Cardiac muscle cell (in vitro differentiated cells and primary cell): ENCODE data around the gene CEP170B. TPM values are rescaled to one million over a fixed set of nuclear protein-coding genes. Genes with fewer than 3 reads are reported as not detected.
"Not testable (repeated sequence)": the region's sequence is repeated elsewhere in the genome, so short reads cannot be mapped to it uniquely, and the experiment has no call there.

Experiments used
- DNase-seq, 2 donors: peaks; one replicate each; pipeline versions ENCODE4 v3.0.0 to v3.0.0-alpha.2; 2010 to 2017; ENCODE audit warnings: low read depth in 1 of 2, low spot score in 1 of 2
- H3K27ac ChIP-seq: fragments of 200-600 bp; sonication (generic); 2 replicates; pipeline ENCODE4 v1.5.1; 2016
- H3K27me3 ChIP-seq: fragments of 200-600 bp; sonication (generic); 2 replicates; pipeline ENCODE4 v1.6.0; 2016; ENCODE audit warnings: control low read depth
- H3K36me3 ChIP-seq: fragments of 200-600 bp; sonication (generic); 2 replicates; pipeline ENCODE4 v1.5.1; 2016; ENCODE audit warnings: control low read depth
- H3K4me1 ChIP-seq: fragments of 200-600 bp; sonication (generic); 2 replicates; pipeline ENCODE4 v1.8.1; 2017; ENCODE audit warnings: low read depth, mild to moderate bottlenecking, mixed run types
- H3K4me3 ChIP-seq: fragments of 200-600 bp; sonication (generic); 2 replicates; pipeline ENCODE4 v1.5.1; 2016; ENCODE audit warnings: mild to moderate bottlenecking
- H3K9me3 ChIP-seq: fragments of 200-600 bp; sonication (generic); 2 replicates; pipeline ENCODE4 v1.5.1; 2017; ENCODE audit warnings: low read depth, mild to moderate bottlenecking, control low read depth
- CTCF ChIP-seq: IDR thresholded peaks from 2 replicates; pipeline ENCODE4 v1.5.1; 2012; ENCODE audit warnings: low read depth, mild to moderate bottlenecking, low read length
- polyA plus RNA-seq: library from polyadenylated mRNA; unstranded; fragments of >200 nt; fragmentation: Nextera tagmentation; extraction: Ambion mirVana; gene quantifications from 2 replicates; pipeline ENCODE4 v1.2.1, GENCODE V29; 2016
- total RNA-seq: library from RNA; depleted of rRNA; stranded (reverse); fragments of >200 nt; gene quantifications from 2 replicates; pipeline ENCODE4 v1.2.3, GENCODE V29; 2016

Gene CEP170B
- total and polyA plus RNA-seq, 2 experiments from 2014 or later, result 8.3 to 39.5 TPM

GRCh38 chr14:104900639-104901512, 35.8 kb downstream of the CEP170B start:
- Histone ChIP-seq H3K4me1 (peaks cover under 1% of the 10 kb centered on the region), H3K4me3 (no peak overlapping the region), H3K9me3 (no peaks in the 10 kb centered on the region), H3K36me3 (no peaks in the 10 kb centered on the region), H3K27me3 (peaks cover 29% of the 10 kb centered on the region), H3K27ac (no peak overlapping the region)
- no peak for TF ChIP-seq CTCF
- no peak for DNase-seq

DNA sequence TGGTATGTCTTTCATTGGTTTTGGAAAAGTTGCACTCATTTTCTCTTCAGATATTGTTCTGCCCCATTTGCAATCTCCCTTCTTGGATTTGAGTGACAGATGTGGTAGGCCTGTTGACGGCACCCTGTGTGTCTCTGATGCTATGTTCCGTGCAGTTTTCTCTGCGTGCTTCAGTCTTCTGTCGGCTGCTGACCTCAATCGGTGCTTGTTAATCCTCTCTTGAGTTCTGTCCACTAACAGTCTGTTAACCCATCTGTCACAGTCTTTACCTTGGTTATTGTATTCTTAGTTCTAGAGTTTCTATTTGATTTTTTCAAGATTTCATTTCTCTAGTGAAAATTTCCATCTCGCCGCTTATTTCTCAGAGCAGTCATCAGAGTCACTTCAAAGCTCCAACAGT, 38.9 kb downstream of the CEP170B start:
- peaks cover 32% of the 10 kb centered on the region for H3K27me3 ChIP-seq
- no peak for TF ChIP-seq CTCF

DNA sequence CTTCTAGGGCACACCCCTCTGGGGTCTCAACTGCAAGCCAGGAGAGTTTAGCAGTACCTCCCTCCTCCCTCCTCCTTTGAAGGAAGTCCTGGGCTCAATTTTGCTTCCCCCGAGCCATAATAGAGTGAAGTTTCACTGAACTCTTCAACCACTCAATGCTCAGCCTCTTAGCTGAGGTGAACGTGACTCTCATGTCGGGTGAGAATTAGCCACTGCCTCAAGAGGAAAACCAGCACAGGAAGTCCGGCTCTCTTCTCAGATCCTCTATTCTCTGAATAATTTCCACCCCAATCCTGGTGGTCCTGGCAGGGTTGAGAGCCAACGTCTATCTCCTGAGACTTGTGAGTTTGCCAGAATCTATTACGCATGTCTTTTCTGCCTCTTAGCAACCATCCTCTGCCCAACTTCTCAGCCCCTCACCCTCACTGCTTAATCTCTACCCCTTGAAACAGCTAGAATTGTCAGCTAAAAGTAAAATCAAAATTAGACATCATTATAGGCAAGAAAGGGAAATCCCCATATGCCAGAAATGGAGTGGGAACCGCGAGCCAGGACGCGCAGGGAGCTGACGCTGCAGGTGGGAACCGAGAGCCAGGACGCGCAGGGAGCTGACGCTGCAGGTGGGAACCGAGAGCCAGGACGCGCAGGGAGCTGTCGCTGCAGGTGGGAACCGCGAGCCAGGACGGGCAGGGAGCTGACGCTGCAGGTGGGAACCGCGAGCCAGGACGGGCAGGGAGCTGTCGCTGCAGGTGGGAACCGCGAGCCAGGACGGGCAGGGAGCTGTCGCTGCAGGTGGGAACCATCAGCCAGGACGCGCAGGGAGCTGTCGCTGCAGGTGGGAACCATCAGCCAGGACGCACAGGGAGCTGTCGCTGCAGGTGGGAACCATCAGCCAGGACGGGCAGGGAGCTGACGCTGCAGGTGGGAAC, 39.8 kb downstream of the CEP170B start:
- not testable (repeated sequence) for H3K9me3 ChIP-seq, DNase-seq, H3K27ac ChIP-seq, H3K4me1 ChIP-seq, H3K4me3 ChIP-seq, H3K36me3 ChIP-seq
- peaks cover 32% of the 10 kb centered on the region for H3K27me3 ChIP-seq

More for the DNA sequence above, 38.9 kb downstream of the CEP170B start:
- no peak overlapping the region for H3K27ac ChIP-seq
- no peaks in the 10 kb centered on the region for H3K4me1 ChIP-seq
- H3K9me3 ChIP-seq, result no peaks in the 10 kb centered on the region
- no peak for DNase-seq
- H3K4me3 ChIP-seq, result no peak overlapping the region
- H3K36me3 ChIP-seq, result no peaks in the 10 kb centered on the region

DNA sequence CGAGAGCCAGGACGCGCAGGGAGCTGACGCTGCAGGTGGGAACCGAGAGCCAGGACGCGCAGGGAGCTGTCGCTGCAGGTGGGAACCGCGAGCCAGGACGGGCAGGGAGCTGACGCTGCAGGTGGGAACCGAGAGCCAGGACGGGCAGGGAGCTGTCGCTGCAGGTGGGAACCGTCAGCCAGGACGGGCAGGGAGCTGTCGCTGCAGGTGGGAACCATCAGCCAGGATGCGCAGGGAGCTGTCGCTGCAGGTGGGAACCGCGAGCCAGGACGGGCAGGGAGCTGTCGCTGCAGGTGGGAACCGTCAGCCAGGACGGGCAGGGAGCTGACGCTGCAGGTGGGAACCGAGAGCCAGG, 40.5 kb downstream of the CEP170B start:
- H3K27me3 ChIP-seq, result peaks cover 32% of the 10 kb centered on the region
- H3K4me3 ChIP-seq, H3K4me1 ChIP-seq, H3K9me3 ChIP-seq, H3K36me3 ChIP-seq, H3K27ac ChIP-seq, DNase-seq: not testable (repeated sequence)

DNA sequence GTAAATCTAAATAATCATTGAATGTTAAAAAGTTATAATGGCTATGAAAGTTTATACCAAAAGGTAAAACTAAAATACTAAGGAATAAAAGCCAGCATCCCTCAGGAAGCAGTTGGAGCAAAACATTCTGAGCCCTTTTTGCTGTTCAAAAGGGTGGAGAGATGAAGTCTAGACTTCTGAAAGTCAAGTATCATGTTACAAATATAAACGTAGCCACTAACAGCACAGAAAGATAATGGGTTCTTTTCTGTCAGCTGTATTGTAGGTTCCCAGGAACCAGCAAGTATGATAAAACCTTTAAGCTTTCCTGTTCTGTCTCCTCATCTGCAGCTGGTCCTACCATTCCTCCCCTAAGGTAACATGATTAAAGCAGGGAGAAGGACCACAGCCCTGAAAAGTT, 43.2 kb downstream of the CEP170B start:
- no peak for DNase-seq
- no peak for TF ChIP-seq CTCF
- no peak overlapping the region for H3K4me3 ChIP-seq
- H3K4me1 ChIP-seq, result no peaks in the 10 kb centered on the region
- no peaks in the 10 kb centered on the region for H3K9me3 ChIP-seq
- H3K36me3 ChIP-seq, result no peaks in the 10 kb centered on the region
- H3K27me3 ChIP-seq, result peaks cover 19% of the 10 kb centered on the region
- no peak overlapping the region for H3K27ac ChIP-seq

DNA sequence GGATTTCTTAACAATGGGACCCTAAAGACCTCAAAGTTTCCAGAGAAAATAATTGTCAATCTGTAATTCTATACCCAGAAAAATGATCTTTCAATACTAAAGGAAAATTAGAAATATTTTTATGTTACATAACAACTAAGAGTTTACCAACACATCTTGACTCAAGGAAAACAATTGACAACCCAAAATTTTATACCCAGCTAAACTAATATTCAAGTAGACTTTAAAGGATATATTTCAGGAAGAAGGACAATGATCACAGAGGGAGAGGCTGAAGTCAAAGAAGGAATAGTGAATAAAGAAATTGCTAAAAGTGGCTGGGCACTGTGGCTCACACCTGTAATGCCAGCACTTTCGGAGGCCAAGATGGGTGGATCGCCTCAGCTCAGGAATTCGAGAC, 47.0 kb downstream of the CEP170B start:
- Histone ChIP-seq H3K27me3 (no peaks in the 10 kb centered on the region), H3K27ac (no peak overlapping the region), H3K4me3 (no peak overlapping the region), H3K4me1 (no peaks in the 10 kb centered on the region), H3K36me3 (no peaks in the 10 kb centered on the region), H3K9me3 (no peaks in the 10 kb centered on the region)
- DNase-seq, result no peak
- no peak for TF ChIP-seq CTCF
